HG02973 (cell line): ENCODE measurements around the gene POM121L2.

Experiments
- ATAC-seq: cut with Tn5 transposase; IDR thresholded peaks from one replicate; pipeline ENCODE4 v1.9.1; 2021; ENCODE audit warnings: moderate library complexity; ENCODE audit not compliant: unreplicated experiment

Gene POM121L2

DNA sequence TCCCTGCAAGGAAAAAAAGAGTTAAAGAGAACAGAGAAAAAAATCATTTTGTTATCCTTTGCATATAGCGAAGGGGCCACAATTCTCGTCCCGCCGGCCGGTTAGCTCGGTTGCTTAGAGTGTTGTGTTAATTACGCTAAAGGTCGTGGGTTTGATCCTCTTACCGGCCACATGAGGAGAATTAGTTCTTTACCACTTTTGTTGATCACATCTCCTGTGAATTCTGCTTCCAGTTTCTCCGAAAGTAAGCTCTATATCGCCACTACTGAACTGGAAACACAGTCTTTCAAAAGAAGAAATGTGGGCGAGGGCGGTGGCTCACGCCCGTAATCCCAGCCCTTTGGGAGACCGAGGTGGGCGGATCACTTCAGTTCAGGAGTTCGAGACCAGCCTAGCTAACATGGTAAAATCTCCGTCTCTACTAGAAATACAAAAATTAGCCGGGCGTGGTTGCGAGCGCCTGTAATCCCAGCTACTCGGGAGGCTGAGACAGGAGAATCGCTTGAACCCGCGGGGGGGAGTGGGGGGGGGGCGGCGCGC is 51.2 kb downstream of the POM121L2 start:
- no peak for ATAC-seq

DNA sequence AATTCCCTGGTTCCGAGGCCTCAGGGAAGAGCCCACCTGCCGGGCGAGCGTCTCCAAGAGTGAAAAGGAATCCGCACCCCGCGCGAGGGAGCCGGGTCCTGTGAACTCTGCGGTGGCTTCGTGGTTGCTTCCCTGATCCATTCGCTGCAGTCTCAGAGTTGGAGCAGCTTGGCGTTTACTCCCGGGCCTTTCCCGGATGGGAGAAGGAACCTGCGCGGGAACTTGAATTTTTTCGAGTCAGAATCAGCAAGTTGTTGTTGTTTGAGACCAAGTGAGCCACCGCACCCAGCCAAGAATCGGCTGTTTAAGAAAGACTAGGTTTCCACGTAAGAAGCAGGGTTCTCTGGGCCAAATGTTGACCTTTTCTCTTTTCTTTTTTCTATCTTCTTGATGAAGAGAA is 51.7 kb downstream of the POM121L2 start:
- no peak for ATAC-seq
